ENCODE results near the gene HOGA1.

The HOGA1 gene

DNA sequence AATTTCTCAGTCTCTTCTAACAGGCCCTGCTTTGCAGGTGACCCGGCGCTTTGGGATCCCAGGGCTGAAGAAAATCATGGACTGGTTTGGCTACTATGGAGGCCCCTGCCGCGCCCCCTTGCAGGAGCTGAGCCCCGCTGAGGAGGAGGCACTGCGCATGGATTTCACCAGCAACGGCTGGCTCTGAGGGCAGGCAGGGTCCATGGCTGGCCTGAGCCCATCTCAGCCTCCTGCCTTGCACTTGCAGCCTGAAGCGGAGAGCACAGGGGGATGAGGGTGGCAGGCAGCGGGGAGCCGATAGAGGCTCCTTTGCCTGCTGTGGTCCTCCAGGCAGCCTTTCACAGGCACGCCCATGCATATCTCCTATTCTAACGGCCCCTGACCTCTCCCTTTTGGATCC is 27.3 kb downstream of the HOGA1 start:
- Histone ChIP-seq H3K9ac (no peak overlapping the region), H3K4me2 (no peak overlapping the region), H3K4me1 (ENCODE audit: low read depth, poor library complexity, severe bottlenecking) (no peaks in the 10 kb centered on the region), H4K20me1 (ENCODE audit: insufficient read depth) (no peaks in the 10 kb centered on the region), H3K79me2 (ENCODE audit: insufficient read depth, low read depth) (no peaks in the 10 kb centered on the region), H3K27me3 (ENCODE audit: insufficient read depth, low read depth) (no peaks in the 10 kb centered on the region), H3K27ac (no peak overlapping the region), H3K4me3 (IDR thresholded peaks at IDR 0.05; ENCODE audit: insufficient read depth, low read depth, low read length) (no peak overlapping the region), H3K36me3 (ENCODE audit: insufficient read depth) (no peaks in the 10 kb centered on the region), H2AFZ (ENCODE audit: low read depth) (no peak overlapping the region)
- TF ChIP-seq, protein P1, sequence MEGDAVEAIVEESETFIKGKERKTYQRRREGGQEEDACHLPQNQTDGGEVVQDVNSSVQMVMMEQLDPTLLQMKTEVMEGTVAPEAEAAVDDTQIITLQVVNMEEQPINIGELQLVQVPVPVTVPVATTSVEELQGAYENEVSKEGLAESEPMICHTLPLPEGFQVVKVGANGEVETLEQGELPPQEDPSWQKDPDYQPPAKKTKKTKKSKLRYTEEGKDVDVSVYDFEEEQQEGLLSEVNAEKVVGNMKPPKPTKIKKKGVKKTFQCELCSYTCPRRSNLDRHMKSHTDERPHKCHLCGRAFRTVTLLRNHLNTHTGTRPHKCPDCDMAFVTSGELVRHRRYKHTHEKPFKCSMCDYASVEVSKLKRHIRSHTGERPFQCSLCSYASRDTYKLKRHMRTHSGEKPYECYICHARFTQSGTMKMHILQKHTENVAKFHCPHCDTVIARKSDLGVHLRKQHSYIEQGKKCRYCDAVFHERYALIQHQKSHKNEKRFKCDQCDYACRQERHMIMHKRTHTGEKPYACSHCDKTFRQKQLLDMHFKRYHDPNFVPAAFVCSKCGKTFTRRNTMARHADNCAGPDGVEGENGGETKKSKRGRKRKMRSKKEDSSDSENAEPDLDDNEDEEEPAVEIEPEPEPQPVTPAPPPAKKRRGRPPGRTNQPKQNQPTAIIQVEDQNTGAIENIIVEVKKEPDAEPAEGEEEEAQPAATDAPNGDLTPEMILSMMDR (conservative IDR thresholded peaks at IDR 0.05; ENCODE audit: low read depth, low read length), result no peak

DNA sequence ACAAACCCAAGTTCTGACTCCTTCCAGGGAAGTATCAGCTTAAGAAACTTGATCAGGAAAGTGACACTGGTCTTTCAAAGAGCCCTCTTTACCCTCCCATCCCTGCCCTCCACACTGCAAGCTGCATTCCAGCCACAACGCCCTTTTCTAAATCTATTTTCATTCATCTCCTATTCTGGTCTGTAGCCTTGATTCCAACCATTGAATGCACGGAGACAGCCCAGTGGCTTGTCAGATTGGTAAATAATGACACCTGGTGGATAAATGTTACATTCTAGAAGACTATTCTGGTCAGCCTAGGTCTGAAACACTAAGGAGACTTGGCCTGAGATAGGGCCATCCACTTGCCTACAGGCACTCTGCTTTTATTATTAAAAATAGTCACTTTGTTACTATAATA is 28.2 kb downstream of the HOGA1 start:
- TF ChIP-seq, protein P1 (conservative IDR thresholded peaks at IDR 0.05; ENCODE audit: low read depth, low read length), result peak; percentile 43; the same call in 1 of the 2 replicates
- Histone ChIP-seq H4K20me1 (ENCODE audit: insufficient read depth) (no peaks in the 10 kb centered on the region), H3K4me2 (no peak overlapping the region), H2AFZ (ENCODE audit: low read depth) (0 out of 2 replicates have a peak overlapping the region, but pooled peaks have one; percentile 18), H3K4me1 (ENCODE audit: low read depth, poor library complexity, severe bottlenecking) (no peaks in the 10 kb centered on the region), H3K9ac (no peak overlapping the region), H3K4me3 (IDR thresholded peaks at IDR 0.05; ENCODE audit: insufficient read depth, low read depth, low read length) (no peak overlapping the region), H3K27me3 (ENCODE audit: insufficient read depth, low read depth) (no peaks in the 10 kb centered on the region), H3K36me3 (ENCODE audit: insufficient read depth) (no peaks in the 10 kb centered on the region), H3K79me2 (ENCODE audit: insufficient read depth, low read depth) (no peaks in the 10 kb centered on the region), H3K27ac (no peak overlapping the region)

DNA sequence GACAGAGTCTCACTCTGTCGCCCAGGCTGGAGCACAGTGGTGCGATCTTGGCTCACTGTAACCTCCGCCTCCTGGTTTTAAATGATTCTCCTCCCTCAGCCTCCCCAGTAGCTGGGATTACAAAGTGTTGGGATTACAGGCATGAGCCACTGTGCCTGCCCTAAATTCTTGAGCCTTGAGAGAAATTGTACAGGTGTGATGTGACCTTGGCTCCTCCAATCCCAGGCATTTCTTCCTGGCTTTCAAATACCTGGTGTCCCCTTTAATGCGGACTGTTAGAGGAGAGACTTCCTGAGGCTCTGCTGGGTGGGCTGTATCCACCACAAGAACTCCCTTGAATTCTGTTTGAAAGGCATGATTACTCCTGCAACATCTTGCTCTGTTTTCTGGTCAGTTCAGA is 34.1 kb downstream of the HOGA1 start:
- no peaks in the 10 kb centered on the region for H3K36me3 ChIP-seq (ENCODE audit: insufficient read depth)
- no peaks in the 10 kb centered on the region for H4K20me1 ChIP-seq (ENCODE audit: insufficient read depth)
- TF ChIP-seq, protein P1 (conservative IDR thresholded peaks at IDR 0.05; ENCODE audit: low read depth, low read length), result no peak
- H3K9ac ChIP-seq, result no peak overlapping the region
- no peak overlapping the region for H3K4me2 ChIP-seq
- H2AFZ ChIP-seq (ENCODE audit: low read depth), result no peak overlapping the region
- no peak overlapping the region for H3K4me3 ChIP-seq (IDR thresholded peaks at IDR 0.05; ENCODE audit: insufficient read depth, low read depth, low read length)
- H3K27me3 ChIP-seq (ENCODE audit: insufficient read depth, low read depth), result no peaks in the 10 kb centered on the region
- no peaks in the 10 kb centered on the region for H3K4me1 ChIP-seq (ENCODE audit: low read depth, poor library complexity, severe bottlenecking)
- H3K27ac ChIP-seq, result no peak overlapping the region
- H3K79me2 ChIP-seq (ENCODE audit: insufficient read depth, low read depth), result no peaks in the 10 kb centered on the region

DNA sequence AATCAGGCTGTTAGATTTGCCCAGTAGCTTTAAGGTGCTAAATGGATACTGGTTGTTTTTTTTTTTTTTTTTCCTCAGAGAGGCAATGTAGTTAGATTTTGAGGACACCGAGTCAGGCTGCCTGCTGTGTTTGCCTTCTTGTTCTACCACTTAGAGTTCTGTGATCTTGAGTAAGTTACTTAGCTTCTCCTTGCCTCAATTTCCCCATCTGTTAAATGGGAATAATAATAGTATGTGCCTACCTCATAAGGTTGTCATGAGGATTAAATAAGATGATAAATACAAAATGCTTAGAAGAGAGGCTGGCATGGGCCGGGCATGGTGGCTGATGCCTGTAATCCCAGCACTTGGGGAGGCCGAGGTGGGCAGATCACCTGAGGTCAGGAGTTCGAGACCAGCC is 34.5 kb downstream of the HOGA1 start:
- H3K4me1 ChIP-seq (ENCODE audit: low read depth, poor library complexity, severe bottlenecking), result no peaks in the 10 kb centered on the region
- H3K27ac ChIP-seq, result no peak overlapping the region

More for the DNA sequence above, 34.5 kb downstream of the HOGA1 start:
- H4K20me1 ChIP-seq (ENCODE audit: insufficient read depth), result no peaks in the 10 kb centered on the region
- no peak overlapping the region for H3K9ac ChIP-seq
- no peaks in the 10 kb centered on the region for H3K27me3 ChIP-seq (ENCODE audit: insufficient read depth, low read depth)
- TF ChIP-seq, protein P1 (conservative IDR thresholded peaks at IDR 0.05; ENCODE audit: low read depth, low read length), result no peak
- H3K79me2 ChIP-seq (ENCODE audit: insufficient read depth, low read depth), result no peaks in the 10 kb centered on the region
- no peak overlapping the region for H2AFZ ChIP-seq (ENCODE audit: low read depth)
- H3K36me3 ChIP-seq (ENCODE audit: insufficient read depth), result no peaks in the 10 kb centered on the region
- no peak overlapping the region for H3K4me3 ChIP-seq (IDR thresholded peaks at IDR 0.05; ENCODE audit: insufficient read depth, low read depth, low read length)
- no peak overlapping the region for H3K4me2 ChIP-seq
